Inferior parietal cortex (tissue), 1 donor: ENCODE results near the gene SPATA19.

Experiments
- DNase-seq: peaks from one replicate; pipeline ENCODE4 v3.0.0-alpha.2; 2016; ENCODE audit errors: extremely low spot score

SPATA19 gene

DNA sequence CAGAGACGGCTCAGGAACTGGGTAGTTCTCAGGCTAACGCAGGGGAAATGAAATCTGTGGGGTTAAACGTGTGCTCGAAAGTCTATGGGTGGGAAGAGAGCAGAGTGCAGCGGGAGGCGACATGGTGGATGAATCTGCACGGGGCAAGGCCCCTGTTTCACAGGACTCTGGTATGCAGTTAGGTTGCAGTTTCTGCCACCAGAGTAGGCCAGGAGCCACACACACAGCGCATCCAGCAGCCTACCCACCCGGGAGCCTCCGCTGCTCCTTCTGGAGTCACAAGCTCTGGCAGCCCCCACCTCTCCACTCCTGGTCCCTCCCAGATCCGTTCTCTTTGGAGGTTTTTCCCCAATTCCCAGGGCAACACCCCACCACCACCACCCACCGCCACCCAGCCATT, 27.0 kb downstream of the SPATA19 start:
- no peak for DNase-seq

- no peak for DNase-seq
Measured at GRCh38 chr11:133817449-133817848, 27.9 kb downstream of the SPATA19 start.

DNA sequence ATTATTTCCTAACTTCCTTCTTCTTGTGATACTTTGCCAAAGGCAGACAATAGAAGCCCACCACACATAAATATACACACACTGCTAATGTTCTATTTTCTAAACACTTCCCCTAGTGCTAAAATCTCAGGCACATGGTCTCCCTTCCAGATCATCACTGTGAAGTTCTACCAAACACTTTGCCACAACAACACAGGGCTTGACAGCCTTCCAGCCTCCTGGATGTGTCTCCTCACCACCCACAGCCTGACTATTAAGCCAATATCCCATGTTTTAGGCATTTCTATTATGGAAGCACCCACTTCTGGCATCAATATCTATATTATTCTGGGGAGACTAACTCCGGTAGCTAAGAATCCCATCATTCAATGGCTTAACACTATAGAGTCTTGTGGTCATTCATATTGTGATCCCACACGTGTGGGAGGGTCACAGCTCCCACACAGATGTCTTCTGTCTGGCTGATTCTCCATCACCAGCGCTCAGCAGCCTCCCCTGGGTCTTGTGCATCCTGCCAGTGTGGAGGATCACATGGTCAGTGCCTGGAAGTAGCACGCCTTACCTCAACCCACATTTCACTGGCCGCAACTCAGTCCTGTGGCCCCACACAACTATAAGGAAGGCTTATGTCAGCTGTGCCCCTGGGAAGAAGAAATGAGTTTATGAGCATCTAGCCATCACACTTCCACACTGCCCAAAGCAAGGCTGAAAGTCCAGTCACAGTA, 29.0 kb downstream of the SPATA19 start:
- no peak for DNase-seq

DNA sequence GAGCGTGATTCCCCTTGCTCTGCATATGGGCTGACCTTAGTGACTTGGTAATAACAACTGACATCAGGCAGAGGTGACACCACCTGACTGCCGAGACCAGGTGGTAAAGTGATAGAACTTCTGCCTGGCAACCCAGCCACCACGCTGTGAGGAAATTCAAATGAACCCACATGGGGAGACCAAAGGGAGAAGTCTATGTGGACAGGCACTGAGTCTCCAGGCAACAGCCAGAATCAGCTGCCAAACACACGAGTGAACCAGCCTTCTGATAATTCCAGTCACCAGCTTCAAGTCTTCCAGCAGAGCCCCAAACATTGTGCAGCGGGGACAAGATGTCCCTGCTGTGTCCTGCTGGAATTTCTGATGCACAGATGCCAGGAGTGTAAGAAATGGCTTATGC, 29.7 kb downstream of the SPATA19 start:
- DNase-seq = no peak

DNA sequence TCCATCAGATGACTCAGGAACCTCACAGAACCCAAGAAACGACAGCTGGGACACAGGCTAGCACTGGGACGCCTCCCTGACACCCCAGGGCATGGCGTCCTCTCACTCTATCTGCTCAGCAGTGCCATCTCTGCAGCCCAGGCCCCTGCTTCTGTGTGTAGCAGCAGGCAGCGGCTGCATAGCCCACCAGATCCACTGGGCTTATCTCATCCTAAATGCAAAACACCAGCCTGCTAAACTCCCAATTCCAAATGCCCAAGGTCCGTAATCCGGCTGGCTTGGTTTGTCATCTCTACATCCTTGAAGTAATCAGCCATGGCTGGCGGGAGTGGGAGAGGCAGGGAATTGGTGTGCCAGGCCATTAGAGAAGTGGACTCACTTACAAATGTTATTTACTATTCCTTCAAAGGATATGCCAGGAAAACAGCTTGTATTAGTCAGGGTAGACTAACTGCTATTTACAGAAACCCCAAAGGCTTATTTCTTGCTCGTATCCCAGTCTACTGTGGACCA, 30.7 kb downstream of the SPATA19 start:
- no peak for DNase-seq

- DNase-seq = no peak
Measured at GRCh38 chr11:133811850-133812685, 33.2 kb downstream of the SPATA19 start.

DNA sequence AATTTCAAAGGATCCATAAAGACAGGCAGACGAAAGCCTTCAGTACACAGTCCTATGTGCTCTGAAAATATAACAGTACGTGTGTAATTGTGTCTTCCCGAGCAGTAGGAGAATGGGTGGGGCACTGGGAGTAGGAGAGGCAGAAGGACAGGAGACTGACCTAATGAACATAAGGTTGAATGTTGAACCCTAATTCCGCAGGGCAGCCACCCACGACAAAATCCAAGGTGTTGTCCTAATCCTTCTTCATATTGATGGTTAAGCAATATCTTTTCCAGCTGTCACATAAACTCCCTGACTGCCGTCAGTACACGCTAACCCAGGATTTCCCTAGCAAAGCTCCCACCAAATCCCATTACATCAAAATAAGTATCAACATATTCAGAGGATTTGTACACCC, 34.5 kb downstream of the SPATA19 start:
- no peak for DNase-seq

DNA sequence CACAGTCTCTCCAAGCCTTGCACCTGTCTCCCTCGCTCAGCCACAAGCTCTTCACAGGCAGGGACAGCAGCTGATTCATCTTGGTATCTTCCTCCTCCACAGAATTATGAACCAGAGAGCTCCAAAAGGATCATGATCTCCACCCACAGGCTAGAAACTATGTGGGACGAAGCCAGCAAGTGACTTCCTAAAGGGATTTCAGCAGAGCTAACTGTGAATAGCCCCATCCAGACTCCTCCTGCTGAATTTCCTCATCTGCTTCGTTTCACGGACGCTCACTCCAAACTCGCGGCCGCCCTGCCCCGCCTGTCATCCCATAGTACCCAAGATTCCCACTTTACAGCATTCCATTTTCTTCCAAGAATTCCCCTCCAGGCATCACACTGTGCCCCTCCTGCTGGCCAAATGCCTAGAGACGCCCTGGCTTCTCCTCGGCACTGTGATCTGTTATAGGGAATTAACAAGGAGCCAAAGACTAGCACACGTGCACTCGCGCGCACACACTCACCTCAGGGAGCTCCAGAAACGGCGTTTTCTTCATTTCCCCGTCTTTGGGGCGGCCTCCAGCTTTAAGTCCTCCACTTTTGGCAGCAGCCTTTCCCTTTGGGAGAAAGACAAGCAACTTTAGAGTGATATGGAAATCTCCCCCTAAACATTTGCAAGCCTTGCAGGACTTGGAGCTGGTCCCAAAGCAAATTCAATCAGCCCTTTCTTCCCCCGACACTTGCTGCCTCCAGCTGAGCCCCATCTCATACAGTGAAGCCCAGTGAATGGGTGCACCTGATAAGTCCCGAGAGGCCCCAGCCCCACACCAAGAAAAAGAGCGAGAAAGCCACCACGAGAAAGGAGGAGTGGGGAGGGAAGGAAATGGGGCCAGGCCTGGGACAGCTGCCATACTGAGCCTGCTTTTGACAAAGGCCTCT, 35.5 kb downstream of the SPATA19 start:
- no peak for DNase-seq

DNA sequence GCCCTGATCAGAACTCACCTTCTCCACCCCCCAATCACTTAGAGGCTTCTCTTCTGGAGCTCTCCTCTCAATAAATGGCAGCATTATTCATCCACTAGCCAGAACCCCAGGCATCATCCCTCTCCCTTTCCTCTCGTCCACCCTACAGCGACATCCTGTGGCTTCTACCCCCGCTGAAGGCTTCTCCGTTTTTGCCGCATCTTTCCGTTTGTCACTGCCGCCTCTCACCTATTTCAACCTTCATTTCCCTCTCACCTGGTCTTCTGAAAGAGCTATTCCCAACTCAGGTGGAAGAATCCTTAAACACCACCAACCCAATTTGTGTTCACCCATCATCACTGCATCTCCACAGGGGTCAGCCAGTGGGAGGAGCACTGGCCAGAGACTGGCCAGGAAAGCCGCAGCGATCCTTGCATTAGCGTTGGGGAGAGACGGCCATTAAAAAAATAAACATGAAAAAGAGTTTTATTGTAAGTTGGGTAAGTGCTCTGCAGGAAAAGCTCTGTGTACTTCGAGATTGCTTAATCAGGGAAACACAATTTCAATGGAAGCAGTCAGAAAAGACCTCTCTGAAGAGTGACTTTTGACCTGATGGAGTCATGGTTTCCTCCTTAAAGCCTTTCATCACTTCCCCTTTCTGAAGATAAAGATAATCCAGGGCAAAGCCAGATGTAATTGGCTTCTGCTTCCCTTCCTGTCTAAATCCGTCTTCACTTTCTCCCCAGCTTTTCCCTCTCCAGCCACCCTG, 36.7 kb downstream of the SPATA19 start:
- DNase-seq = no peak

- no peak for DNase-seq
Measured at GRCh38 chr11:133803026-133803425, 42.3 kb downstream of the SPATA19 start.

- DNase-seq = no peak
Measured at GRCh38 chr11:133801356-133801755, 44.0 kb downstream of the SPATA19 start.

DNA sequence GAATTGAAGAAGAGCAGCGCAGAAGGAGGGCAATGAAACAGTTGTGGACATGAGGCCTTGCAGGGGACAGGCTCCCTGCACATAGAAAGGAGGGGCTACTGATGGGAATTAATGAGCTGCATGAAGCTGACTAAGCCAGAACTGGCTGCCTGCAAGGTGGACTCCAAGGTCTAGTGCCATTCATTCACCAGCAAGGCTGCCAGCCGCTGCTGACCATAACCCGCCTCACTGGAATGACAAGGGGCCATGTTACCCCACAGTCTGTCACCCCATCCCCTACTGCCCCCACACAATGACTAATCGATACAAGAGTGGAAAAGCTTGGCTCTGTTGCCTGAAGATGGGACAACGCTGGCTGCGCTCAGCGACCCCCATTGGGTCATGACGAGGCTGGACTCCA, 44.6 kb downstream of the SPATA19 start:
- DNase-seq = no peak

DNA sequence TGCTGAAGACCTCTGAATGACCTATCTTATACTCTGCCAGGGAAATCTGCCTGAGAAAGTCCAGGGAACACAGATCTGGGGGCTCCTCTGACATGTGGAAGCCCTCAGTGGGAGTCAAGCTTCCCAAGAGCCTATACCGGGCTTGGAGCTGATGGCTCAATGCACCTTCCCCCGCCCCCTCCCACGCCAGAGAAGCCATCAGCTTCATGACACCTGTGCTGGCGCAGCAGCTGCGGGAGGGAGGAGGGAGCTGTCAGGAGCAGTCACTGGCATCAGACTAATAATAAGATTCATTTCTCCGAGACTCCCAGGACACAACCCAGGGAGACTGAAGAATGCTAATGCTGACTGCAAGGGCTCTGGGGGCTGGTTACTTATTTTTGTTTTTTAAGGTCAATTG, 47.8 kb downstream of the SPATA19 start:
- no peak for DNase-seq

GRCh38 chr11:133796043-133796795, 49.1 kb downstream of the SPATA19 start:
- no peak for DNase-seq

GRCh38 chr11:133795088-133795487, 50.2 kb downstream of the SPATA19 start:
- DNase-seq = no peak

DNA sequence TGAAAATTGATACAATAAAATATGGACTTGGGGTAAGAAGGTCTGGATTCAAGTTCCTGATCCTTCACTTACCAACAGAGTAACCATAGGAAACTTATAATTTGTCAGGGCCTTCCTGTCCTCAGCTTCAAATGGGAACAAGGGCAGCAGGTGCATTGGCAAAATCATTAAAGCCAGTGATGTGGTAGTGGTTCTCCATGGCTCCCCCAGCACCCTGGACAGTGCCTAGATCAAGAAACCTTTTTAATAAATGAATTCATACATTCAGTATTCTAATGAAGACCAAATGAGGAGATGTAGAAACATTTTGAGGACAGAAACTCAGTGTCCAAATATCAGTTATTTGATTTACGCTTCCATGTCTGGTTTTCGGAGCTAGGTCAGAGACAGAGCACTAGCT, 51.1 kb downstream of the SPATA19 start:
- DNase-seq = no peak

DNA sequence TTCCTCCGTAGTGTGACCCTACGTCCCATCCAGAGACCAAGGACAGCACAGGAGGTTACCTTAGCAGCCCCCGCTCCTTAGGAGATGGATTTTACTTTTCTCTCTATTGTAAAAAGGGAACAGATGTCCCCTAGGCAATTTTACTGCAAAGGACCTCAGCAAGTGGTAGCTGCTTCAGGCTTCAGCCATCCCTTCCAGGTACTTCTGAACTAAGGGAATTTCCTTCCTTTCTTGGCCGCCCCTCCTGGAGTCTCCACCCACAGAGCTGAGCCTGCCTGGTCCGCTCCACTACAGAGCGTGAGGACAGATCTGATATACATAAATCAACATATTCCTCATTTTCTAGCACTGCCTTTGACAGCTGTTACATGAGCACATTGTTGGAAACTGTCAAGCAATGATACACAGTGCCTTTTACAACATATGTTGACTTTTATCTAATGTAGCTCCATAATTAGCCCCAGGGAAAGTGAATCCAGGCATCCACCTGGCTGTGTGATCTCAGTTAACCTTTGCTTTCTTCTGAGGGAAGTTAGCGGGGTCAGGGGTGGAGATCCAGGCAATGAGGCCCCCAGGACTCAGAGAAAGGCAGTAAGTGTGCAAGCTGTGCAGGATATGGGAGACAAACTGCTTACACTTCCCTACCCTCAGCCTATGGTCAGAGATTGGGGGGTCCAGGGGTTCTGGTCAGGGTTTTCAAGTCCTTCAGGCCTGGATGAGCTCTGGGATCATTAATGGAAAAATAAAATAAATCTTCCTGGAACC, 51.9 kb downstream of the SPATA19 start:
- DNase-seq = no peak

GRCh38 chr11:133790995-133791394, 54.3 kb downstream of the SPATA19 start:
- no peak for DNase-seq
